DMS53 treated with DMSO at 0.1 percent for 48 hours (cell line): ENCODE results near the gene RUFY4.

ENCODE experiments used
- DNase-seq: peaks from one replicate; lab custom pipeline; 2025; ENCODE audit not compliant: unreplicated experiment; lab: John Stamatoyannopoulos, UW

The RUFY4 gene

DNA sequence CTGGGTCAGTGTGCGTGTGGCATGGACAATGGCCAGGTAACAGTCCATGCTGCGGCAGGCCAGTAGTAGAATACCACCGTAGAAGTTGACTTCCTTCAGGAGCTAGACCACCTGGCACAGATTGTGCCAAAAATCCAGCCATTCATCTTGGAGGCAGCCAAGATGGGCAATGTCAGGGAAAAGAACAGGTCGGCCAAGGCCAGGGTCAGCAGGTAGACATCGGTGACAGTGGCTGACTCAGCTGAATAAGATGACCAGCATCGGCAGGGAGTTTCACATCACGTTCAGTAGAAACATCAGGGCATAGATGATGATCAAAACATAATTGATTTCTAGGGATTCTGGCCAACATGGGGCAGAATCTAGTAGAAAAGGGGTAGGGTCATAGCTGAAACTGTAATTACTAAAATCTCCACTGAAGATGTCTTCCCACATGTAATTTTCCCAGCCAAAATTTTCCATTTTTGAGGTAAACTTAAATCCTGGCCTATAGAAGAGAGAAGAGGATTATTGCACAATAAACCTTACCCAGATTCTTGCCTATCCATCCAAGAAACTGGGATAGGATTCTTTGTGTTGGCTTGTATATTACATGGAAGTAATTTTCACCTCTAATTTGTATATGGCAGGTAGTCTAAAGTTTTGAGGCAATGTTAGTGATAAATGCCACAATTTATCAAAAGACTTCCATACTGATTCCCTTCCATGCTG, 7.9 kb upstream of the RUFY4 start:
- DNase-seq: no peak

DNA sequence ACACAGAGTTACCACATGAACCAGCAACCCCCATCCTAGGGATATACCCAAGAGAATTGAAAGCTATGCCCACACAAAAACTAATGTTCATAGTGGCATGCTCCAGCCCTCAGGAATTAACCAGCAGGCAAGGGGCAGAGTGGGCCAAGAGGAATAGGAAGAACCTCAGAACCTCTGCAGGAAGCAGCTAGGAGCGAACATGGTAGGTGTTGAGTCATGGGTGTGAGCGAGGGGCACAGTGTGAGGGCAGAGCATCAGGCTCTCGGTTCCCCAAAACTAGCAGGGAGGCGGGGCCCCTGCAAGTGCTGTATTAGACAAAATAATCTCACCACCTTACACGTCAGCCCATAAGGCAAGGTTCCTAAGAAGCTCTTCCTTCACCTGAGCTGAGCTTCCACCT, 5.6 kb upstream of the RUFY4 start:
- no peak for DNase-seq

DNA sequence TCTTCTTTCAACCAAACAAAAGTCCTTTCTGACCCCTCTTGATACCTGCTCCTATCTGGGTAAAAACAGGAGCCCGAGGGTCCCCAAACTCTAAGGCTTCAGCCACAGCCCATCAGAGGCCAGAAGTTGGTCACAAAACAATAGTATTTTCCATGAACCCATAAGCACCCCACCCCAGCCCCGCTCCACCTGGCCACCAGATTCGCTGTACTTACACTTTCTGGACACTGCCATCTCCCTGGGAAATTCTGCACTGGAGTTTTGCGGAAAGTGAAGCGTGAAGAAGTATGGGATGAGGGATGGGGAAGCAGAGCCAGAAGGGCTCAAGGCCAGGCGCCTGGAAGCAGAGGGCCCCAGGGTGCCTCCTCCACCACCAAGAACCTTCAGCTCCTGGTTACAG, 5.2 kb upstream of the RUFY4 start:
- no peak for DNase-seq

DNA sequence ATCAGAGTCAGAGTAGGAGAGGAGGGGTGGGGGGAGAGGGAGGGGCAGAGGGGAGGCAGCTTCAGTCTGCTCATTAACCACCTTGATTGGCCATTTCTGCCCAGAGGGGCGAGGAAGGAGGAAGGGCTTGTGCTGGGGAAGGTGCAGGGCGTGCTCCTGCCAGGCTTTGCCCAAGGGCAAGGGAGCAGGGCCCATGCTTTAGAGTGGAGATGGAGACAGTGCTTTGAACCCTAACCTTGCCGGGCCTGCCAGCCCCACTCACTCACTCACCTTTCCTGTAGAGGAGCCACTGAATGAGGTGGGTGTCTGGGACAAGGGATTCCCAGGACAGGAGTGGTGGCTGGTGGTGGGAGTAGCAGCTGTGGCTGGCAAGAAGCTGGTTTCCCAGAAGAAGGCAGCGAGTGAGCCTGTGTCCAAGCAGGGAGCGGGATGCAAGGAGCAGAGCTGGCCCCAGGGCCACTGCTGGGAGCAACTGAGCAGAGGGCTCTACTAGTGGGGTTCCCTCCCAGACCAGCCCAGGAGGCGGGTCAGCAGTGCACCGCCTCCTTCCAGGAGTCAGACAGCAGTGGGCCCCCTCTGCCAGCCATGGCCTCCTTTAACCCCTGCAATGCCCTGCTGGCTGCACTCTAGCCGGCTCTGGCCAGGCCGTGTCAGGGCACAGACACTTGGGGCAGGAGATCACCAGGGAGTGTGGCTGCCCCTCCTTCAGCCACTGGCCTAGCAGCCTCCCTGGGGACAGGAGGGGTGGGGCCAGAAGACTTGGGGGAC, 3.6 kb upstream of the RUFY4 start:
- no peak for DNase-seq

DNA sequence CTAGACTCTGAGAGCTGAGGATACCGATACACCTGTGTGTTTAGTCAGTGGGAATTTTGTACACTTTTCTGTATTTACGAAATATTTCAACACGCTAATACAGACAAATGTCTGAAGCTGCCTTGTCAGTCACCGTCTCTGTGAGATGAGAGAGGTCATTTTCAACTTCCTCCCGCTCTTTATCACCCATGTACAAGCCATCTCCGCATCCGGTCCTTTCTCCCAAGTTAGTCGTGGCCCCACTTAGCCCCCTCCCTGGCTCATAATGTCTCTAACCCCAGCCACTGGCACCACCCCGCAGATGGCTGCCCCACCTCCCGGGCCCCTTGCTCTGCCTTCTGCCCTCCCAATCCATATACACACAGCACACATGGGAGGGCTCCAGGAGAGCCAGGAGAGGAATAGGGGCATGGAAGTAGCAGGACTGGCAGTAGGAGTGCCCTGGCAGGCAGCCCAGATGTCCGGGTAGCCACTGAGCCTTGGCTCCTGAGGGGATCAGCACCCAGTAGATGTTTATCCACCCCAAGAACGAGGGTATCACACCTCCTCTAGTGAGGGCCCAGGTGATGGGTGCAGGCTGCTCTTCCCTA, 2.0 kb upstream of the RUFY4 start:
- no peak for DNase-seq

DNA sequence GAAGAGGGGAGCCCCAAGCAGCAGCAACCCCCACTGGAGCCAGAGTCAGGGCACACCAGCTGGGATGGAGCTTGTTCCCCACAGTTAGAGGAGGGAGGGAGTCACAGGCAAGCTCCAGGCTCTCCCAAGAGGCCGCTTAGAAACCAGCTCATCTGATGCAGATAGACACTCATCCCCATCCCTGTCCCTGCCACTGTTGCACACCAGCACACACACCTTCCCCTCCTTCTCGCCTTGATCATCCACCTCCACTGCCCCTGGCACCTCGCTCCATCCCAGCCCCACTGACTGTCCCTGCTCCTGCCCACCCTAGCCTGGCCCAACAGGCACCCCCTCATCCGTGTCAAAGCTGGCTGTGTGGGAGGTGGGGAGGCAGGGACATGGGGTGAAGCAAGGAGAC, 1.5 kb upstream of the RUFY4 start:
- no peak for DNase-seq

DNA sequence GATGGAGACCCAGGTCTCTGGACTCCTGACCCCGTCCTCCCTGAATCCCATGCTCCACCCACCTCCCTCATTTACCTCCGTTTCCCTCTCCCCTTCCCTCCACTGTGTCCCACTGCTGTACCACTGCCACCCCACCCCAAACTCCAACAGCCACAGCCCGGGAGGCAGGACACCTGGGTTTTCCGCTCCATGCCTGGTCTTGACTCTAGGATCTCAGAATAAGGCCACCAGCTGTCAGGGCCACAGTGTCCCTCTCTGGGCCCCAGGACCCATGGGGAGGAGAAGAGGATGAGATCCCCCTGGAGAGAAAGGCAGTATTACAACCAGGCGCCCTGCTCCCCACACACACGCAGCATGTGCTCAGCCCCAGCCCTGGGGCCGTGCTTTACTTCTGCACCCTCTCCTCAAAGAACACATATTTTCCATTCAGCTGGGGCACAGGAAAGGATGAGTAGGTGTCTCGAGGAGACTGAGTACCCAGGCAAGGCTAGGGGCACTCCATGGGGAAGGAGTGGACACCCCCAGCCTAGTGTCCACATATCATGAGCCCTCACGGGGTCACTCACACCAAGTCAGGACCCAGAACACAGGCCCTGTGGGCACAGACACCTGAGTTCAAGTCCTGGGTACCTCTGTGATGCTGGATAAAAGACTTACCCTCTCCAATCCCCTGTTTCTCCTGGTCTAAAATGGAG, 700 bp downstream of the RUFY4 start:
- no peak for DNase-seq

DNA sequence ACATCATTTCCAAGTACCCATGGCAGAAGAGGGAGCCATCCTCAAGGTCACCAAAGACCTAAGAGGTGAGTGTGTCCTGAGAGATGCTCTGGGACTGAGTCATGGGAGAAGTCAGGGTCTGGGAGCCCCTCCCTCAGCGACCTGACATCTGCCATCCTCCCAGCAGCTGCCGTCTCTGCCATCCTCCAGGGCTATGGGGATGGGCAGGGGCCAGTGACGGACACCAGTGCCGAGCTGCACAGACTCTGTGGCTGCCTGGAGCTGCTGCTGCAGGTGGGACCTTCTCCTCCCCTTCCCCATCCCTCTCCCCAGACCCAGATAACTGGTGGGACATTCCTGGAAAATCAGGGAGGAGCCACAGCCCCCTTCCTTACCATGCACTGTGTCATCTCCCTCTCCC, 1.5 kb downstream of the RUFY4 start:
- no peak for DNase-seq

DNA sequence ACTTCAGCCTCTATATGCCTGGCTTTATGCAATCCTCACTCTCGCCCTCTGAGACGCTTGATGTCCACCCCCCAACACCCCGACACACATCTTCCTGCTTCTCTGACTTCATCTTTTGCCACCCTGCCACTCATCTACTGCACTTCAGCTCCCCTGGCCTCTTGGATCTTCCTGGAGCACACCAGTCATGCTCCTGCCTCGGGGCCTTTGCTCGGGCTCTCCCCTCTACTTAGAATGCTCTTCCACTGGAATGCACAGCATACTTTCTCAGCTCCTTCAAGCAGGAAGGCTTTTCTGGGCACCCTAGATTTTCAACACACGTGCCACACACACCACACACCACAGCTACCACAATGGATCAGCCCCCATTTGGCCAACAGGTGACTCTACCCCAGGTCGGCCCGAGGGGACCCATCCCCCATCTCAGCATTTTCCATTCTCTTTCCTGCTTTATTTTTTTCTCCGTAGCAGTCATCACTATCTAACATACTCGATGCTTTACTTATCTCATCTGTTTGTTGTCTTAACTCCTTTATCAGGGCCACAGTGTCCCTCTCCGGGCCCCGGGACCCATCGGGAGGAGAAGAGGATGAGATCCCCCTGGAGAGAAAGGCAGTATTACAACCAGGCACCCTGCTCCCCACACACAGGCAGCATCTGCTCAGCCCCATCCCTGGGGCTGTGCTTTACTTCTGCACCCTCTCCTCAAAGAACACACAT, 2.3 kb downstream of the RUFY4 start:
- no peak for DNase-seq

DNA sequence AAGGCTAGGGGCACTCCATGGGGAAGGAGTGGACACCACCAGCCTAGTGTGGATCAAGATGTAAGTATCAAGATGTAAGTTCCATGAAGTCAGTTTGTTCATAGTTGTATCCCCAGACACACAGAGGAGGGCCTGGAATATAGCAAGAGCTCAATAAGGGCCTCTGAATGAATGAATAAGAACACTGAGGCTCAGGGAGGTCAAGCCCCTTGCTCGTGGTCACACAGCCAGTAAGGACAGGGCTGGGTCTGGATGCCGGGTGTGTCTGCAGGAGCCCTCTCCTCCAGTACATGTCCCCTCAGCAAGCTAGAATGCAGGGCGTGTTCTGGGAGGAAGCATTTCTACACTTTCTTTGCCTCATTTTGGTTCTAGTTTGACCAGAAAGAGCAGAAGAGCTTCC, 2.9 kb downstream of the RUFY4 start:
- no peak for DNase-seq

DNA sequence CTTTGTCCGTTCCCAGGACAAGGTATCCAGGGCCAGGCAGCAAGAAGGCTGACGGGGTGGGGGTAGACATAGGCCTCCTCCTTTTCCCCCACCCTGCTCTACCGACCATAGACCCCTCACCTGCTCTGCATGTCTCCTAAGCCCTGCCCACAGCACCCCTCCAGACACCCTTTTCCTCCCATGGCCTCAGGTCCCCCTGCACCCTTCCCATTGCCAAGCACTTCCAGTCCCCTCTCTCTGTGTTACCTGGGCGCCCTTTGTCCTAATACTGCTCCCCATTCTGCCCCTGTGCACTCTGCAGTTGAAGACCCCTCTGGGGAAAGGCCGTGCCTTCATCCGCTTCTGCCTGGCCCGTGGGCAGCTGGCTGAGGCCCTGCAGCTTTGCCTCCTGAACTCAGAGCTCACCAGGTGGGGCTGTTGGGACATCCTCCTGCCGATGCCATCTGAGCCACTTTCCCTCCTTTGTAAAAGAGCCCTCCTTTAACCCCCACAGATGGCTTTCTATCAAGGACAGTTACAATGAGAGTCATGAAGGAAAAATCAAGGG, 3.5 kb downstream of the RUFY4 start:
- DNase-seq: no peak

DNA sequence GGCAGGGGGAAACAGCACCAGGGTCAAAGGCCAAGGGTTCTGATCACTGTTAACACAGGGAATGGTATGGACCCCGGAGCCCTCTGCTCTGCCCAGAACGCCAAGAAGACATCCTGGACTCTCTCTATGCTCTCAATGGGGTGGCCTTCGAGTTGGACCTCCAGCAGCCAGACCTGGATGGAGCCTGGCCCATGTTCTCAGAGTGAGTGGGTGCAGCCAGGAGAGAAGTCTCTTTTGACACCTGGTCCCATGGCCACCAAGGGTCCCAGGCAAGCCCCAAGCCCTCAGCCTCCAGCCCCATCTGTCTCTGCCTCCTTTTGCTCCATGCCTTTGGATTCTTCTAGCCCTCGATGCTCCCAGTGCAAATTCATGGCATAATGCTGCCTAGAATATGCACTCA, 4.1 kb downstream of the RUFY4 start:
- no peak for DNase-seq

DNA sequence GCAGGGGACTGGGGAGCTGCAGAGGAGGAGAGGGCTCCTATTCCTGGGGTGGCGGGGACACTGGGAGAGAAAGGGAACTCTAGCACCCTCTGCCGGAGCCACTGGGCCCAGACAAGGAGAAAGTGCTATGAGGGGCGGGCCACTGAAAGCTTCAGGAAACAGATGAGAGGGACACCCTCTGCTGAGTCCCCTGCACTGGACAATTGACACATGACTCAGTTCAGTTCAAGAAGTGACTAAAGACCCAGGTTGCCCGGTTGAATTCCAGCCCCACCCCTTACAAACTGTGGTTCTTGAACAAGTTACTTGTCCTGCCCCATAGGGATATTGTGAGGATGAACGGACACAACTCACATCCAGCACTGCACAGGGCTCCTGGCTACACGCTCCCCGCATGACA, 5.0 kb downstream of the RUFY4 start:
- DNase-seq: no peak

DNA sequence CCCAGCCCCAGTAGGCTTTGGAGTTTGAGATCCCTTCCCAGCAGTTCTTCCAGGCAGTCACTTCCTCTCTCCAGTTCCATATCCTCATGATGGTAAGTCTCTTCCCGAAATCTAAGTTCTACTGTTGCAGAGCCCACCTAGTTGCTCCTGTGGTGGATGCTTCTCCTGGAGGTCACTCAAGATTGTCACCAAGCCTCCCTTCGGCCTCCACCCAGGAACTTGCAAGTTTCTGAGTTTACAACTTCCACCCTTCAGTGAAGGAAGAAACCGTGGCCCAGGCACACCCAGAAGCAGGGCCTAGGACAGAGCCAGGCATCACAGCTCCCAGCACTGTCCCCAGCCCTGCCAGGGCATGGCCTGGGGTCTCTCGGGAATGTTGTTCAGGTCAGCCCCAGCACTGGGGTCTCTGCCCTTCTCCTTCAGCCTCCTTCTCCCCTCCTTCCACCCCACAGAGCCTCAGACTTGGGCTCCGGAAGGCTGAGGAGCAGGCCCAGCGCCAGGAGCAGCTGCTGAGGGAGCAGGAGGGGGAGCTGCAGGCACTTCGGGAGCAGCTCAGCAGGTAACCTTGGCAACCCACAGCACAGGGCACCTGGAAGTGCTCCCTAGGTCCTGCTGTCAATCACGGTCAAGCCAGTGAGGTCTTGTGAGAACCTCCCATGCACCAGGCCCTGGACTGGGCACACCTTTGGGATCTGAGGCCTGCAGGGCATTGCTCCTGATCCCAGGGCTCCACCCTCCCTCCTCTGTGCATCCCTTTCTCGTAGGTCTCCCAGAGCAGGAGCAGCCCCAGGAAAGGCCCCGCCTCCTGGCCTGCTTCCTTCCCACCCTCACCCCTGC, 7.1 kb downstream of the RUFY4 start:
- no peak for DNase-seq

DNA sequence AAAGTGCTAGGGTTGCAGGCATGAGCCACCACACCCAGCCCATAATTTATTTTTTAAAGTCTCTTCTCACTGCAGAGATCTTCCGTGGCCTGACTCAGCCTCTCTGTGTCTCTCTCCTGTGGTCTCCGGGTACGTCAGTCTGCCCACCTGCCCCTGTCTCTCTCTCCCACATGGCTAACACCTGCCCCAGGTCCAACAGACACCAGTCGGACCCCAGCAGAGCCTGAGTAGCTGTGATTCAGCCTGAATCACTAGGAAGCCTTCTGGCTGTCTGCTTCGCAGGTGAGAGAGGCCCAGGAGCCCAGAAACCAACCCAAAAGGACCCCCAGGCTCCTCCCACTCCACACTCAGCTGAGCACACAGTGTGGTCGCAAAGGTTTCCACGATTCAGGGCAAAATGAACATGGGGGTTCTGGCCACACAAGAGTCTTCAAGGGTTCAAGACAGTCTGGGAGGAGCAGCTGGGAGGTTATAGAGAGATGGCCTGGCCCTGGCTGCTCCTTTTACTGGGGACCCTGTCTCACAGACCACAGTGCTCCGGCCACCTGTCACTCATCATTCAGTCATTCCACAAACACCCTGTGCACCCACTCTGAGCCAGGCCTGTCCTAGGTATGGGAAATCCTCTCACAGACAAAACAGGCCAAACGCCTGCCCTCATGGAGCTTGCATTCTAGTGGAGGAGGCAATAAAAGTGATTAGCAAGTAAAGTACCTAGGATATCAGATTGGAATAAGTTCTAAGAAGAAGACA, 8.6 kb downstream of the RUFY4 start:
- DNase-seq: no peak

DNA sequence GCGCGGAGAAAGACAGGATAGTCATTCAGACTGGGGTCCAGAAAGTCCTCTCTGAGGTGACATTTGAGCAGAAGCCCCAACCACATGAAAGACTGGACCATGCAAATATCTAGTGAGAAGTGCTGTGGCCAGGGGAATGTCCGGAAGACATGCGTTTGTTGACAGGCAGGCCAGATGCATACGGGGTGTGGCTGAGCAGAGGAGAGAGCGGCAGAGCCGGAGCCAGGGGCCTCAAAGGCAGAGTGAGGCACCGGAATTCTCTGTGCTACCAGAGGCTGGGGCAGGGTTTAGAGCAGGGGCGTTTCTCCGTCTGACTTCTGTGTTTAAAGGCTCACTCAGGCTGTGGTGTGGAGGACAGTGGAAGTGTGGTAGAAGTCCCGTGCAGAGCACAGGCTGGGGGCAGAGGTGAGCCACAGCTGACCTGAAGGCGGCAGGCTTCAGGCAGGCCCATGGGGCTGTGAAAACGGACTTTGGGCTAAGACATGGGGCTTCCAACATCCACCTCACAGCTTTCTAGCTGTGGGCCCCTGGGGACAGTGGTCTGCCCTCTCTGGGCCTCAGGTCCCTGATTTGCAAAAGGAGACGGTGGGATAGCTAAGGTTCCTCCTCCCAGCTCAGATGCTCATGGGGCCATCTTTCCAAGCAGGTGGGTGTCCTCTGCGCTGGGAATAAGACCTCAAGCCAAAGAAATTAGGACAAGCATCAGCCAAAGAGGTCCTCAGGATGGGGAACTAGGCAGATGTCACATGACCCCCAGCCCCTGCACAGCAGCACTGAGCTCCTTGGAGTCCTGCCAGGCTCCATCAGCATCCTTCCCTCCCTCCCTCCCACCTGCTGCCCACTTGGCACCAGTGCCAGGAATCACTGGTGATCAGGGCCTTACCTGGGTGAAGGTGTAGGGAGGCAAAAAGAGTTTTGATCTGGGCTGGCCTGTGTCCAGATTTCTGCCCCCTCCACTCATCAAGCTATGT, 11.2 kb downstream of the RUFY4 start:
- no peak for DNase-seq

DNA sequence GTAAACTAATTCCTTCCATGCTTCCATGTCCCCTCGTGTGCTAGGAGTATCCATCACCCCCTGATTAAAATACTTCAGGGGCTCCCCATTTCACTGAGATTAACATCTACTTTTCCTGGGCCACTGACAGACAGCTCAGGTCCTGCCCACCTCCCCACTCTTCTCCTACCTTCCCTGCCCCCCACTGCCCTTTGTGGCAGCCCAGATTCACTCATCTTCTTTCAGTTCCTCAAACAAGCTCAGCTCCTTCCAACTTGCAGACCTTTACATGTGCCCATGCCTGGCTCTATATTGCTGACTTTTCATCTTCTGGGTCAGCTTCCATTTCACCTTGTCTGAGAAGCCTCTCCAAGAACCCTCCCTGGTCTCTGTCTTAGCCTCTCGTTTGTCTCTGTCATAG, 12.0 kb downstream of the RUFY4 start:
- no peak for DNase-seq

DNA sequence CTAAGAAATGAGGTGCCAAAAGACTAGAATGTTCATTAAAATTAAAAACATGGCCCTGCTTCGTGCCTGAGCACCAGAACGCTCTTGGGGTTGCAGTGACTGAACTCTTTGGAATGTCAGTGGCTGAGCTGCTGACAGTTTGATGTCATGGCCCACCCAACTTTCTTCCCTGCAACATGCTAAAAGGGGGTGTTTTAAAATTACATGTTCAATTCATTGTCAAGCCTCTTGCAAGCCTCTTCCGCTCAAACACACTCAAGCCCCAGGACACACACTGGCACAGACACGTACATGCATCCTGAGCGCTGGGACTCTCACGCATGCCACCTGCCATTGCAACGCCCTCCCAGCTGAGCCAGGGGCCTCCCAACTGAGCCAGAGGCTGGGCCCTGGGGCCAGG, 12.6 kb downstream of the RUFY4 start:
- DNase-seq: no peak
